HCT116 (cell line): Measurements from ENCODE around the gene CNTNAP5. TPM values are rescaled to one million over a fixed set of nuclear protein-coding genes. Genes with fewer than 3 reads are reported as not detected.

Experiments
- ATAC-seq: fragments of 200-7000 bp; cut with Tn5 transposase; 2 replicates; pipeline ENCODE4 v1.9.1; 2020; ENCODE audit warnings: mild to moderate bottlenecking, moderate library complexity
- BruUV-seq: library from RNA; stranded (reverse); fragments of 400-500 nt; replicated peaks from 2 replicates; lab custom pipeline; 2021; lab: Mats Ljungman, UMichigan
- CTCF ChIA-PET: fragments of 300-600 bp; sonication (Branson Sonifier 250); formaldehyde crosslinking; loops from one replicate; lab custom pipeline; 2021; ENCODE audit warnings: antibody characterized with exemption; lab: Charles Lee
- POLR2A ChIA-PET: fragments of 300-600, 350-600 bp; sonication (Branson Sonifier 250); formaldehyde crosslinking; loops from one replicate; lab custom pipeline; 2021; ENCODE audit warnings: antibody characterized with exemption; lab: Charles Lee
- RAD21 ChIA-PET, 2 experiments: fragments of 300-600 bp; sonication (Branson Sonifier 250); formaldehyde crosslinking; loops; one replicate each; lab custom pipeline; 2023; ENCODE audit warnings: low total read pairs in 2 of 2; ENCODE audit not compliant: uncharacterized antibody in 2 of 2, unreplicated experiment in 2 of 2, low non-redundant PET in 1 of 2; lab: Charles Lee
- DNase-seq: peaks from one replicate; pipeline ENCODE4 v3.0.0-alpha.2; 2010; ENCODE audit warnings: low read depth, low spot score
- H2AFZ ChIP-seq: fragments of 200-600 bp; shearing (Covaris generic), sonication (generic); 2 replicates; pipeline ENCODE4 v1.6.1; 2017; ENCODE audit warnings: low read depth, mixed run types, mixed read lengths, antibody characterized with exemption, low read length; ENCODE audit not compliant: poor library complexity, severe bottlenecking
- H3K27ac ChIP-seq: 2 replicates; pipeline ENCODE4 v1.5.1; 2012; ENCODE audit warnings: low read depth, low read length
- H3K27me3 ChIP-seq: fragments of 200-600 bp; sonication (generic); 2 replicates; pipeline ENCODE4 v1.6.1; 2016; ENCODE audit warnings: mixed run types, low read length, mixed read lengths; ENCODE audit not compliant: insufficient read depth
- H3K36me3 ChIP-seq, 2 experiments: fragments of 200-500 bp in 1 of 2; fragments of 200-600 bp in 1 of 2; sonication (Bioruptor generic) in 1 of 2; sonication (generic) in 1 of 2; 2 replicates each; pipeline versions ENCODE4 v1.5.1 to v1.6.1; 2014 to 2016; ENCODE audit warnings: low read length in 2 of 2, inconsistent platforms in 1 of 2, mixed read lengths in 1 of 2, mixed run types in 1 of 2; ENCODE audit not compliant: insufficient read depth in 2 of 2, control insufficient read depth in 1 of 2
- H3K4me1 ChIP-seq, 2 experiments: fragments of 200-600 bp in 1 of 2; sonication (generic) in 1 of 2; 2 replicates each; pipeline versions ENCODE4 v1.5.1 to v1.6.1; 2012 to 2017; ENCODE audit warnings: low read length in 2 of 2, inconsistent platforms in 1 of 2, mild to moderate bottlenecking in 1 of 2, mixed read lengths in 1 of 2, mixed run types in 1 of 2, moderate library complexity in 1 of 2; ENCODE audit not compliant: insufficient read depth in 2 of 2, control insufficient read depth in 1 of 2
- H3K4me2 ChIP-seq: fragments of 200-600 bp; sonication (generic); 2 replicates; pipeline ENCODE4 v1.6.1; 2017; ENCODE audit warnings: mixed run types, low read length, mixed read lengths
- H3K4me3 ChIP-seq, 2 experiments: fragments of 200-600 bp in 1 of 2; sonication (generic) in 1 of 2; replicated peaks in 1 of 2; 2 replicates each; pipeline ENCODE4 v1.5.1; 2011 to 2016; ENCODE audit warnings: low read length in 2 of 2, control low read depth in 1 of 2, low read depth in 1 of 2, mild to moderate bottlenecking in 1 of 2, mixed read lengths in 1 of 2, mixed run types in 1 of 2
- H3K79me2 ChIP-seq: fragments of 200-600 bp; sonication (generic); 2 replicates; pipeline ENCODE4 v1.6.1; 2017; ENCODE audit warnings: mild to moderate bottlenecking, mixed run types, low read length, moderate library complexity, mixed read lengths; ENCODE audit not compliant: insufficient read depth
- H3K9ac ChIP-seq: fragments of 200-600 bp; sonication (generic); 2 replicates; pipeline ENCODE4 v1.6.1; 2016; ENCODE audit warnings: low read length, mixed read lengths
- H3K9me2 ChIP-seq: fragments of 200-600 bp; sonication (generic), shearing (Covaris generic); 2 replicates; pipeline ENCODE4 v1.6.1; 2017; ENCODE audit warnings: mixed run types, mild to moderate bottlenecking, moderate library complexity; ENCODE audit not compliant: insufficient read depth
- H3K9me3 ChIP-seq, 2 experiments: fragments of 200-500 bp in 1 of 2; fragments of 200-600 bp in 1 of 2; sonication (Bioruptor generic) in 1 of 2; sonication (generic) in 1 of 2; 2 replicates each; pipeline ENCODE4 v1.6.1; 2014 to 2017; ENCODE audit warnings: low read length in 2 of 2, mixed read lengths in 2 of 2, inconsistent platforms in 1 of 2, low read depth in 1 of 2, mild to moderate bottlenecking in 1 of 2, mixed run types in 1 of 2, moderate library complexity in 1 of 2; ENCODE audit not compliant: control insufficient read depth in 1 of 2, insufficient read depth in 1 of 2
- H4K20me1 ChIP-seq: fragments of 200-600 bp; sonication (generic), shearing (Covaris generic); 2 replicates; pipeline ENCODE4 v1.6.1; 2017; ENCODE audit warnings: mixed run types, mild to moderate bottlenecking, moderate library complexity; ENCODE audit not compliant: insufficient read depth
- CBX3 ChIP-seq: IDR thresholded peaks from 2 replicates; pipeline ENCODE4 v1.6.1; 2012; ENCODE audit warnings: low read depth
- CEBPB ChIP-seq: IDR thresholded peaks from 2 replicates; pipeline ENCODE4 v1.6.1; 2012; ENCODE audit warnings: low read depth
- EGR1 ChIP-seq: IDR thresholded peaks from 2 replicates; pipeline ENCODE4 v1.6.1; 2012; ENCODE audit warnings: low read depth
- ELF1 ChIP-seq: IDR thresholded peaks from 2 replicates; pipeline ENCODE4 v1.6.1; 2012; ENCODE audit warnings: low read depth, borderline replicate concordance
- EZH2 ChIP-seq: fragments of 200-600 bp; sonication (generic); IDR thresholded peaks from 2 replicates; pipeline ENCODE4 v1.6.1; 2017; ENCODE audit warnings: antibody characterized with exemption, mixed run types
- EZH2phosphoT487 ChIP-seq: fragments of 200-600 bp; IDR thresholded peaks from 2 replicates; pipeline ENCODE4 v1.6.1; 2018; ENCODE audit warnings: antibody characterized with exemption, borderline replicate concordance
- FOSL1 ChIP-seq: IDR thresholded peaks from 2 replicates; pipeline ENCODE4 v1.6.1; 2012; ENCODE audit warnings: low read depth
- JUND ChIP-seq: IDR thresholded peaks from 2 replicates; pipeline ENCODE4 v1.6.1; 2012
- MAX ChIP-seq: IDR thresholded peaks from 2 replicates; pipeline ENCODE4 v1.6.1; 2012
- POLR2A ChIP-seq: IDR thresholded peaks from 2 replicates; pipeline ENCODE4 v1.7.0; 2011; ENCODE audit warnings: borderline replicate concordance; ENCODE audit not compliant: insufficient read depth, insufficient read length; ENCODE audit errors: extremely low read depth
- RAD21 ChIP-seq: IDR thresholded peaks from 2 replicates; pipeline ENCODE4 v1.6.1; 2012; ENCODE audit warnings: low read depth, mild to moderate bottlenecking
- SIN3A ChIP-seq: IDR thresholded peaks from 2 replicates; pipeline ENCODE4 v1.6.1; 2012; ENCODE audit warnings: low read depth
- SRF ChIP-seq: IDR thresholded peaks from 2 replicates; pipeline ENCODE4 v1.6.1; 2012; ENCODE audit warnings: low read depth
- TCF7L2 ChIP-seq: IDR thresholded peaks from 2 replicates; pipeline ENCODE4 v1.7.0; 2011; ENCODE audit warnings: borderline replicate concordance, inconsistent platforms; ENCODE audit not compliant: insufficient read depth, insufficient read length; ENCODE audit errors: extremely low read depth
- YY1 ChIP-seq: IDR thresholded peaks from 2 replicates; pipeline ENCODE4 v1.6.1; 2011; ENCODE audit warnings: low read length, low read depth, moderate library complexity, mild to moderate bottlenecking; ENCODE audit not compliant: insufficient replicate concordance; ENCODE audit errors: extremely low read depth
- ZFX ChIP-seq: fragments of 450-650 bp; IDR thresholded peaks from 2 replicates; pipeline ENCODE4 v1.6.1; 2017
- ZNF274 ChIP-seq: fragments of 200-500 bp; sonication (Bioruptor generic); IDR thresholded peaks from 2 replicates; pipeline ENCODE4 v1.6.1; 2014; ENCODE audit warnings: mild to moderate bottlenecking, low read depth, low read length, inconsistent platforms
- intact Hi-C: fragments of 100-400 bp; cut with micrococcal nuclease; formaldehyde crosslinking; loops from 2 replicates; pipeline ENCODE4 v1.10.0; 2022
- total RNA-seq: library from RNA; stranded (reverse); gene quantifications from one replicate; pipeline ENCODE4 v1.2.1, GENCODE V29; 2021; ENCODE audit not compliant: unreplicated experiment
- TF ChIP-seq, protein P1 (sequence below), 3 experiments: fragments of 200-600 bp in 1 of 3; sonication (generic) in 1 of 3; IDR thresholded peaks in 2 of 3; conservative IDR thresholded peaks in 1 of 3; 2 replicates each; pipeline ENCODE4 v1.5.1; 2012 to 2017; ENCODE audit warnings: low read depth in 2 of 3, low read length in 2 of 3, antibody characterized with exemption in 1 of 3, borderline replicate concordance in 1 of 3, control low read depth in 1 of 3, mild to moderate bottlenecking in 1 of 3, mixed read lengths in 1 of 3, mixed run types in 1 of 3, moderate library complexity in 1 of 3; ENCODE audit not compliant: insufficient read depth in 1 of 3
- TF ChIP-seq, protein P2 (sequence below): IDR thresholded peaks from 2 replicates; pipeline ENCODE4 v1.6.1; 2011; ENCODE audit warnings: mild to moderate bottlenecking, low read length, moderate library complexity; ENCODE audit not compliant: insufficient replicate concordance; ENCODE audit errors: extremely low read depth

The CNTNAP5 gene
- total RNA-seq, 1 experiment from 2014 or later, result not detected

DNA sequence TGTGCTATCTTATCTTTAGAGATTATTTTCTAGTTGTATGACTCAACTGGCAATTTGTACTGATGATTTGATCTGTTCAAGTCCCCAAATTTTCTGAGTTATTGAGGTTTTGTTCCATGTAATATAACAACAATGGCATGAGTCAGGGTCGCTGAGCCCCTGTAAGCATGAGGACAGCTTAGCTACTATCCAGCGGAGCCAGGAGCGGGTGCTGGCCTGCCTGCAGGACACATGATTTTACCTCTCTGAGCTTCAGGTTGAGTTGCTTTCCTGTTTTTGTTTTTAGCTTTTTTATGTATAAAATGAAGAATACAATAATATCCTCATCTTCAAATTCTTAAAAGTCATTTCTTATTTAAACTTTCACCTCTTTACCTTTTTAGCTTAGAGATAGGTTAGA, 561.1 kb downstream of the CNTNAP5 start:
- Histone ChIP-seq H4K20me1 (no peaks in the 10 kb centered on the region), H3K4me1 (no peaks in the 10 kb centered on the region), H3K27me3 (no peaks in the 10 kb centered on the region), H3K27ac (no peak overlapping the region), H3K4me2 (no peak overlapping the region), H3K36me3 (no peaks in the 10 kb centered on the region), H3K79me2 (no peaks in the 10 kb centered on the region), H3K4me3 (no peak overlapping the region), H3K9me3 (peaks cover 6 to 9% of the 10 kb centered on the region in 2 experiments; a peak in 2 of 4 replicates), H3K9ac (no peak overlapping the region), H2AFZ (no peak overlapping the region), H3K9me2 (no peaks in the 10 kb centered on the region)
- no peak for TF ChIP-seq YY1
- no peak for TF ChIP-seq EZH2phosphoT487
- TF ChIP-seq EZH2, result no peak
- no peak for TF ChIP-seq SRF
- ChIA-PET RAD21 (no interaction called here), CTCF (no interaction called here), POLR2A (no interaction called here)
- intact Hi-C loops, result no loop called here
- no peak for ATAC-seq
- no TSS peak for BruUV-seq
- no peak for DNase-seq

DNA sequence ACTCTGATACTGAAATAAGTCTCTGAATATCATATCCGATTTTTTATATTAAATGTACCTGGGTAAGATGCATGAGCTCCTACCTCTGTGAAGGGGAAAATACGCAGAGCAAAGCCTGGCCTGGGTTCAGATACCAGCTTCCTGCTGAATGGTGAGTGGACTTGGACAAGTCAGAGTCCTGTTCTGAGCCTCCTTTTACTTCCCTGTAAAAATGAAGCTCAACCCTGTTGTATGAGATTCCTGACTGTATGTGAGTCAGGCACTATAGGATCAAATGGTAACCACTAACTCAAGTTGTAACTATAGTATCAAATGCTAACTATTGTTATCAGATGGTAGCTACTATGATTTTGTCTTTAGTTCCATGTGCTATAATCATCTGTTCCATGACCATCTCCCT, 561.7 kb downstream of the CNTNAP5 start:
- ATAC-seq (no peak), DNase-seq (no peak)
- H4K20me1 ChIP-seq, result no peaks in the 10 kb centered on the region
- H3K27ac ChIP-seq, result no peak overlapping the region
- H3K27me3 ChIP-seq, result no peaks in the 10 kb centered on the region
- no peaks in the 10 kb centered on the region for H3K9me2 ChIP-seq
- no peaks in the 10 kb centered on the region for H3K4me1 ChIP-seq
- TF ChIP-seq SRF (no peak), EZH2 (no peak), JUND (no peak), ZNF274 (no peak), YY1 (no peak), EZH2phosphoT487 (no peak), ZFX (no peak), POLR2A (no peak), EGR1 (no peak), CBX3 (no peak), SIN3A (no peak), MAX (no peak), FOSL1 (no peak), RAD21 (no peak), ELF1 (no peak), CEBPB (no peak), TCF7L2 (no peak)
- TF ChIP-seq, protein P1, sequence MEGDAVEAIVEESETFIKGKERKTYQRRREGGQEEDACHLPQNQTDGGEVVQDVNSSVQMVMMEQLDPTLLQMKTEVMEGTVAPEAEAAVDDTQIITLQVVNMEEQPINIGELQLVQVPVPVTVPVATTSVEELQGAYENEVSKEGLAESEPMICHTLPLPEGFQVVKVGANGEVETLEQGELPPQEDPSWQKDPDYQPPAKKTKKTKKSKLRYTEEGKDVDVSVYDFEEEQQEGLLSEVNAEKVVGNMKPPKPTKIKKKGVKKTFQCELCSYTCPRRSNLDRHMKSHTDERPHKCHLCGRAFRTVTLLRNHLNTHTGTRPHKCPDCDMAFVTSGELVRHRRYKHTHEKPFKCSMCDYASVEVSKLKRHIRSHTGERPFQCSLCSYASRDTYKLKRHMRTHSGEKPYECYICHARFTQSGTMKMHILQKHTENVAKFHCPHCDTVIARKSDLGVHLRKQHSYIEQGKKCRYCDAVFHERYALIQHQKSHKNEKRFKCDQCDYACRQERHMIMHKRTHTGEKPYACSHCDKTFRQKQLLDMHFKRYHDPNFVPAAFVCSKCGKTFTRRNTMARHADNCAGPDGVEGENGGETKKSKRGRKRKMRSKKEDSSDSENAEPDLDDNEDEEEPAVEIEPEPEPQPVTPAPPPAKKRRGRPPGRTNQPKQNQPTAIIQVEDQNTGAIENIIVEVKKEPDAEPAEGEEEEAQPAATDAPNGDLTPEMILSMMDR (IDR thresholded peaks at IDR 0.05 in 2 of 3, conservative IDR thresholded peaks at IDR 0.05 in 1 of 3; ENCODE audit: borderline replicate concordance in 1 of 3, insufficient read depth in 1 of 3, low read depth in 2 of 3, low read length in 2 of 3), result no peak
- TF ChIP-seq, protein P2, sequence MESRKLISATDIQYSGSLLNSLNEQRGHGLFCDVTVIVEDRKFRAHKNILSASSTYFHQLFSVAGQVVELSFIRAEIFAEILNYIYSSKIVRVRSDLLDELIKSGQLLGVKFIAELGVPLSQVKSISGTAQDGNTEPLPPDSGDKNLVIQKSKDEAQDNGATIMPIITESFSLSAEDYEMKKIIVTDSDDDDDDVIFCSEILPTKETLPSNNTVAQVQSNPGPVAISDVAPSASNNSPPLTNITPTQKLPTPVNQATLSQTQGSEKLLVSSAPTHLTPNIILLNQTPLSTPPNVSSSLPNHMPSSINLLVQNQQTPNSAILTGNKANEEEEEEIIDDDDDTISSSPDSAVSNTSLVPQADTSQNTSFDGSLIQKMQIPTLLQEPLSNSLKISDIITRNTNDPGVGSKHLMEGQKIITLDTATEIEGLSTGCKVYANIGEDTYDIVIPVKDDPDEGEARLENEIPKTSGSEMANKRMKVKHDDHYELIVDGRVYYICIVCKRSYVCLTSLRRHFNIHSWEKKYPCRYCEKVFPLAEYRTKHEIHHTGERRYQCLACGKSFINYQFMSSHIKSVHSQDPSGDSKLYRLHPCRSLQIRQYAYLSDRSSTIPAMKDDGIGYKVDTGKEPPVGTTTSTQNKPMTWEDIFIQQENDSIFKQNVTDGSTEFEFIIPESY, result no peak
- CTCF ChIA-PET, result no interaction called here
- BruUV-seq, result no TSS peak
- H2AFZ ChIP-seq, result no peak overlapping the region
- peaks cover 6 to 10% of the 10 kb centered on the region in 2 experiments; a peak in 2 of 4 replicates for H3K9me3 ChIP-seq
- no peak overlapping the region for H3K4me3 ChIP-seq
- RAD21 ChIA-PET, result no interaction called here
- POLR2A ChIA-PET, result no interaction called here
- H3K36me3 ChIP-seq, result no peaks in the 10 kb centered on the region
- no peaks in the 10 kb centered on the region for H3K79me2 ChIP-seq
- intact Hi-C loops, result no loop called here
- no peak overlapping the region for H3K4me2 ChIP-seq
- H3K9ac ChIP-seq, result no peak overlapping the region
